ENCODE results near the gene GLIS1. TPM values are rescaled to one million over a fixed set of nuclear protein-coding genes. Genes with fewer than 3 reads are reported as not detected.

GLIS1 gene
- total RNA-seq, 1 donor from 2014 or later, result not detected

DNA sequence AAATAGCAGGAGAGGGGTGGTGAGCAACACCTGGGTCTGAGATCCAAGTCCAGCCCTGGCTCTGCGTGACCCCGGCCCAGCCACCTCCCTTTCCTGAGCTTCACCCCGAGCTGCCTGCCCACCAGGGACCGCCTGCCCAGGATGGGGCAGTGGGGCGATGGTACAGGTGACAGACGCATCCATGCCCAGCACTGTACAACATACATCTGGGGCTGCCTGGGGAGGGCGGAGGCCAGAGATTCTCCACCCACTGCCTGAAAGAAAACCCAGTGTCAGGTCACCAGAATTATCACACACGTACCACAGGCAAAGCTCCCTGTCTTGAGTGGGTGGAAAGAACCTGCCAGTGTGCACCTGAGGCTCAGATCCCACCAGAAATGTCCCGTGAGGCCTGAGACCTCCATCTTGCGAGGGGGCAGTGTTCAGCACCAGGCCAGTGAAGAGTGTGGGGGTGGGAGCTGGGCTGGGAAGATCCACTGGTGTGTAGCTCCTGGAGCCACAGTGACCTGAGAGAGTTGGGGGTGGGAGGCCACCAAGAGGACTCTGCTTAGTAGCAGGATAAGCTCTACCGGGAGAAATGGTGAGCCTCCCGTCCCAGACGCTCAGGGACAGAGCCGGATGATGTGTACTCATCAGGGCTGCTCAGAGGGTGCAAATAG, 198.2 kb downstream of the GLIS1 start:
- peak; percentile 6 for DNase-seq
- intact Hi-C loops (cut with micrococcal nuclease), result no loop called here
- no peak for ATAC-seq

DNA sequence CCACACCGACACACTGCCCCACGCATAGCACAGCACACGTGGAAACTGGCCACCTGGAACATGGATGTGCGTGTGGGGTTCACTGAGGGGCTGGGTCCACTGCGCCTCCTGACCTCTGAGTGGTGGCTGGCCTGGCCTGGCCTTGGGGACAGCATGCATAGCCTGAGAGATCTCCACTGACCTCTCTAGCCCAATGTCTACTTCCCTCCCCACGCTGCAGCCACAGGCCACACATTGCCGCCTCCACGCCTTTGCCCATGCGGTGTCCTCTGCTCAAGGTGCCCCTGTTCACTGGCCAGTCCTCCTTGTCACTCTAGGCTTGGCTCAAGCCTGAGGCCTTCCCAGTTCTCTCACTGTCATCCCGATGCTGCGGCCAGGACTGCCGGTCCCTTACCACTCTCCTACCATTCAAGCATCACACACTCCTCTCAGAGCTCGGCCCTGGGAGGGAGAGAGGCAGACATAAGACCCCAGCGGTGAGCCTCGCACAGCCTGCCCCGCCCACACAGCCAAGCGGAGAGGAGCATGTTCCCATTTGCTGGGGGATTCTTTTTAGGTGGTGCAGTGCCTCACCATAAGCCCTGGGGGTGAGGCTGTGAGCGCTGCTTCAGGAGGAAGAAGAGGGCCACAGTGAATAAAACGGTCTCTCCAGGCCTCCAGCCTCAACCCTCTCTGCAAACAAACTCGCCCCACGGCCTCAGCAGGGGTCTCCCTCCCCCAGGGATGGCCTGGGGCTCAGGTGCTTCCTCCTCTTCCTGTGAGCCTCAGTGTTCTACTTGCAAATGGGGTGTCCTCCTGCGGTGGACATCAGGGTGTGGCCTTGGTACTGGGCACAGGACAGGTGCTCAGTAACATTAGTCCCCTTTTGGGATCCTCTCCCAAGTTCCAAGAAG, 199.0 kb downstream of the GLIS1 start:
- intact Hi-C loops (cut with micrococcal nuclease), result no loop called here
- no peak for DNase-seq
- ATAC-seq, result no peak

DNA sequence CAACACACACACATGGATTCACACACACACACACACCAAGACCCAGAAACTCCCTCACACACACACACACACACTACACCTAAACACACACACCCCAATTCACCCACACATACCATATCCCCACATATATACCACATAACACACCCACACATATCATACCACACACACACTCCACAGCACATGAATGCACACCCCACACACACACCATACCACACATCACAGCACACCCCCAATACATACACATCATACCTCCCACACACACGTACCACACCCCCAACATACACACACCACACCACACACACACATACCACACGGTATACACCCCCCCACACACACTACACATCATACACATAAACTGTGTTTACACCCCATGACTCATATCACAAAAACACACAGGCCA, 199.7 kb downstream of the GLIS1 start:
- intact Hi-C loops (cut with micrococcal nuclease), result no loop called here
- DNase-seq (no peak), ATAC-seq (no peak)

DNA sequence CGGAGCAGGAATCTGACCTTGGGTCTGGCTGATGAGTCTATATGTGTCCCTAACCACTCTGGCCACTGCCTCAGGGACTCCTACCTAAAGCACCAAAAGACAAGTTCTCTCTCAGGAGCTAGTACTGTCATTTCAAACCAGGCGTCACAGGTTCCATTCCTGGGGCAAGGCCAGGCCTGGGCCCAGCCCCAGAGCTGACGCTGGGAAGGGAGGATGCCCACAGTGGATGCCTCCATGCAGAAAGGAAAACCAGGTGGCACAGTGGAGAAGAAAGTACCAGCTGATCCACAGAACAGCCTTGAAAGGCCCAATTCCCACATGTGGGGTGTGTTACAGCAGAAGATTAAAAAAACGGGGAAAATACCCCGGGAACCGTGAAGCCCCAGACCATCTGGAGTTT, 202.4 kb downstream of the GLIS1 start:
- intact Hi-C loops (cut with micrococcal nuclease), result no loop called here
- DNase-seq (no peak), ATAC-seq (no peak)

GRCh38 chr1:53535846-53536245, 203.1 kb downstream of the GLIS1 start:
- DNase-seq, result no peak
- ATAC-seq, result no peak
- intact Hi-C loops (cut with micrococcal nuclease), result no loop called here

DNA sequence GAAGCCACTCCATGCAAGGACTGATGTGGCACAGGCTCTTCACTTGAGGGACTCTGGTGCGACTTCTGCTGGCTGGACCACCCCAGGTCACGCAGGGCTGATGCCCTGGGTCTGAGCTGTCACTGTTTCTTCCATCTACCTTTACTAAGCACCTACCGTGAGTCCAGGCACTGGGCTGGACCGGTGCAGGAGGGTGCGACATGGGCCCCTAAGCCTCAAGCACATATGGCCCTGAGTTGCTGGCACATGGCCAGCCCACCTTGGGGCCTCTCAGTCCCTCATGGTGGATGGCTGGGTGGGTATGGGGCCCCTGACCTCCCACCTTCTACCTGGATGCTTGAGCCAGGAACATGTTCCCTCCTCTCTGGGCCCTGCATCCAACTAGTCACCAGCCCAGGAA, 203.7 kb downstream of the GLIS1 start:
- intact Hi-C loops (cut with micrococcal nuclease), result no loop called here
- ATAC-seq, result no peak
- DNase-seq, result no peak

GRCh38 chr1:53532912-53533311, 206.1 kb downstream of the GLIS1 start:
- intact Hi-C loops (cut with micrococcal nuclease), result no loop called here
- no peak for ATAC-seq
- DNase-seq, result no peak

DNA sequence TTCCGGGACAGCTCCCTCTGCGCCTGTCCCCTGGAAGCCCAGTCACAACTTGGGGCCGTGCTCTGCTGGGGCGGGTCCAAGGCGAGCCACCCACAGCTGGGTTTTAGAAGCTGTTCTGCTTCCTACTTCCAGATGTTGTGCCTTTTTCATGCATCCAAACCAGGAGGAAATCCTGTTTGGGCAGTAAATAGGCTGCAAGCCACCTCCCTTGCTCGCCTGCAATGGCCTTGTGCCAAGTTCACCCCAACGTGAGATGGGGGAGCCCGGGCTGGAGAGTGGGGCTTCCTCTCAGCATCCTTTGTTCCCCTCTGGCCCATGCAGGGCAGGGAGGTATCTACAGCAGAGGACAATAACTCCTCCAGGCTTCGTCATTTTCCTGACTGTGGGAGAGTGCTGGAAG, 206.6 kb downstream of the GLIS1 start:
- ATAC-seq (no peak), DNase-seq (no peak)
- intact Hi-C loops (cut with micrococcal nuclease), result no loop called here

- intact Hi-C loops (cut with micrococcal nuclease), result no loop called here
Observed at GRCh38 chr1:53530550-53530949, 208.4 kb downstream of the GLIS1 start.

GRCh38 chr1:53529555-53529954, 209.4 kb downstream of the GLIS1 start:
- no peak for ATAC-seq

More at GRCh38 chr1:53530550-53530949, 208.4 kb downstream of the GLIS1 start:
- ATAC-seq, result no peak
- DNase-seq, result no peak

GRCh38 chr1:53527368-53527767, 211.6 kb downstream of the GLIS1 start:
- no peak for ATAC-seq

More at GRCh38 chr1:53529555-53529954, 209.4 kb downstream of the GLIS1 start:
- DNase-seq, result no peak
- intact Hi-C loops (cut with micrococcal nuclease), result no loop called here

GRCh38 chr1:53526451-53527101, 212.4 kb downstream of the GLIS1 start:
- intact Hi-C loops (cut with micrococcal nuclease), result no loop called here
- ATAC-seq, result peak; percentile 80

More at GRCh38 chr1:53527368-53527767, 211.6 kb downstream of the GLIS1 start:
- intact Hi-C loops (cut with micrococcal nuclease), result no loop called here
- no peak for DNase-seq

GRCh38 chr1:53525595-53525994, 213.4 kb downstream of the GLIS1 start:
- no peak for ATAC-seq
- intact Hi-C loops (cut with micrococcal nuclease), result no loop called here
- no peak for DNase-seq

More at GRCh38 chr1:53526451-53527101, 212.4 kb downstream of the GLIS1 start:
- DNase-seq, result peak; percentile 75

DNA sequence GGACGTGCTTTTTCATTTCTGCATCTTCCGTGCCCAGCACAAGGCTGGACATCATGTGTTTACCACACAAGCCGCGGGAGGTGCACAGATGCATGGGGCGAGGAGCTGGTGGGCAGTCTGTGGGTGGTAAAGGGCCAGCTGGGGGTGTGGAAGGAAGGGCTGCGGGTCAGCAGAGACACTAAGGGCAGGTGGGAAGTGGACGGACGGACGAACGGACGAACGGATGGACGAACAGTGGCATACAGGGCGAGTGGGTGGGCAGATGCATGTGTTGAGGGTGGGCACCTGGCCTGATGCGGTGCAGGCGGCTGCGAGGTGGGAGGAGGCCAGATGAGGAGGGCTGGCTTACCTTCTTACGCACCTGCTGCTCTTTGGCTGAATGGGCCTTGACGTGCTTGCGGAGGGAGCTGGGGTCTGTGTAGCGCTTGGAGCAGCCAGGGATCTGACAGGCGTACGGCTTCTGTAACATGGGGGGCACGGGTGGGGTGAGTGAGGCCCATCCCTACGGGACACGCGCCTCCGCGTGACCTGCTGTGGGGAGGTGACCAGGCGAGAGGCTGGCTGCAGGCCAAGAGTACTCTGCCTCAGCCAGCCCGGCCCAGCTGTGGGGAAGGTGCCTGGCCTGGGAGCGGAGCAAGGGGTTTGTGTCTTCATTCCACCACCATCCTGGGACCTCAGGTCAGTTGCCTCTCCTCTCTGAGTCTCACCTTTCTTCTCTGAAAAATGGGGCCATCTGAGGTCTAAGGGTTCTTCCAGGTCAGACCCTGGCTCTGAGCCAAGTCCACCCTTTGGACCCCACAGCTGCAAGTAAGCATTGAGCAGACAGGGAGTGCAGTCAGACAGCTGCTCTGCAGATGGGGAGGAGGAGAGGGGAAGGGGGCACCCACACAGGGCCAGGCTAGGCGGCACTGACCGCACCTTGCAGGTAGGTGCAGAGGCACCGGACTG, 214.3 kb downstream of the GLIS1 start:
- intact Hi-C loops (cut with micrococcal nuclease), result no loop called here
- DNase-seq, result peak; percentile 79
- peak; percentile 74 for ATAC-seq

DNA sequence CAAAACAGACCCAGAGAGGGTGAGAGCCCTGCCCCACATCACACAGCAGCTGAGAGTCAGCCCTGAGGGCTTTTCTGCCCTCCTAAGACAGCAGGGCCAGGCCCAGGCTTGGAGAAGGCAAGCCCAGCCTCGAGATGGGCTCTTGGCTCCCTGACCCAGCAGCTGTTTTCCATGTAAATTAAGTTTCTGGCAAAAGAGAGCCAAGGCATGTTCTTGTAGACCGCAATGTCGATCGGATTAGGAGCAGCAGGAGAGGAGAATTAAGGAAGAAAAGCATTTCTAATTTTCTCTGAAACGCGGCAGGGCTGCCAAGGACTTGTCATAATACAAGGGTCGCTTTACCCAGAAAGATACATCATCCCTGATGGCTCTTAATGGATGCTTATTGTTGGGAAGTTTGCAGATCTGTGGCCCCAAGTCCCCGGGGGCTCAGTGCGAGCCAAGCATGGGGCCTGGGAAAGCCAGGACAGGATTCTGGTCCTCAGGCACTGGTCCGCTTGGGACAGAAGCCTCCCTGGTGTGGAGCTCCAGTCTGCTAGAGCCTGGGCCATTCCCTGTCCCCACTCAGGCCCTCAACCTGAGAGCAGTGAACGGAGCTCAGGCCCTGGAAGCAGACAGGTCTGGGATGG, 216.9 kb downstream of the GLIS1 start:
- intact Hi-C loops (cut with micrococcal nuclease), result no loop called here
- ATAC-seq (no peak), DNase-seq (no peak)

DNA sequence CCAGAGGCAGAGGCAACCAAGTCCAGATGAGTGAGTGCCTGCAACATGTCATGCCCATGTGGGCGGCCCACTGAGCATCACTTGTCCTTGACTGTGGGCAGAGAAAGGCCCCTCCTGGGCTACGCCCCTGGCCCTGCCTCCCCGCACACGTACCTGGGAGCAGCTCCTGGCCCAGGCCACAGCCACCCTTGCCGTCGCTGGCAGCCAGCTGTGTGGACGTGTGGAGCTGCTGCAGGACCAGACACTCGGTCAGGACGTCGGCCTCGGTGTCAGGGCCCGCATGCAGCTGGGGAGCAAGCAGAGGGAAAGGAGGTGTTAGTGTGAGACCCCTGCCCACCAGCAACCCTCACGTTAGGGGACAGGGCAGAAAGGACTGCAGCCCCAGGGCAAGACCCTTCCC, 218.5 kb downstream of the GLIS1 start:
- DNase-seq, result no peak
- ATAC-seq, result no peak
- intact Hi-C loops (cut with micrococcal nuclease), result no loop called here

GRCh38 chr1:53519421-53519820, 219.5 kb downstream of the GLIS1 start:
- DNase-seq (peak; percentile 56), ATAC-seq (peak; percentile 70)
- intact Hi-C loops (cut with micrococcal nuclease), result no loop called here

- intact Hi-C loops (cut with micrococcal nuclease), result no loop called here
- DNase-seq, result no peak
- no peak for ATAC-seq
Observed at GRCh38 chr1:53518775-53519174, 220.2 kb downstream of the GLIS1 start.

Measured in left ventricle myocardium superior (tissue), 1 donor.